D721Med (cell line): ENCODE results near the gene DGAT2.

ENCODE experiments used
- DNase-seq: peaks from one replicate; pipeline ENCODE4 v3.0.0; 2011; ENCODE audit warnings: low spot score; ENCODE audit not compliant: insufficient read length
- FAIRE-seq: peaks from 2 replicates; lab custom pipeline; 2011; peaks lifted over from hg19 to GRCh38; lab: Jason Lieb, UNC
- TF ChIP-seq, protein P1 (sequence below): IDR thresholded peaks from 2 replicates; pipeline ENCODE4 v1.5.1; 2012; ENCODE audit warnings: mild to moderate bottlenecking, control low read depth; ENCODE audit not compliant: insufficient read depth; ENCODE audit errors: missing control alignments

The DGAT2 gene

DNA sequence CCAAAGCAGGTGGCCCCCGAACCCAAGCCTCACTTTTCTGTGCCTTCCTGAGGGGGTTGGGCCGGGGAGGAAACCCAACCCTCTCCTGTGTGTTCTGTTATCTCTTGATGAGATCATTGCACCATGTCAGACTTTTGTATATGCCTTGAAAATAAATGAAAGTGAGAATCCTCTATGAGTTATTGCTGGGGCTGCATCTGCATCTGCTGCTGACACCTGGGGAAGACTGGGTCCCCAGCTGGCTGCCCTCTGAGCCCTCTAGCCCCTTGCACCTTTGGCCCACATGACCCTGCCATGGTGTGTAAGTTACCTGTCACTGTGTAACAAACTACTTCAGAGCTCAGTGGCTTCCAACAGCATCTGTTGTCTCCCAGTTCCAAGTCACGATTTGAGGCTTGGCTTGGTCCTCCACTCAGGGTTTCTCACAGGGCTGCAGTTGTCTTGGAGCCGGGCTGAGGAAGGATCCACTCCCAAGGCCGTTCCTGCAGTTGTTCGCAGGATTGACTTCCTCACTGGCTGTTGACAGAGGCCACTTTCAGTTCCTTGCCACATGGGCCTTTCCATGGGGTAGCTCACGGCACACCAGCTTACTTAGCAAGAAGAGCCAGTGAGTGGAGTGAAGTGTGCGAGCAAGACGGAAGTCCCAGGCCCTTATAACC is 32.9 kb downstream of the DGAT2 start:
- TF ChIP-seq, protein P1, sequence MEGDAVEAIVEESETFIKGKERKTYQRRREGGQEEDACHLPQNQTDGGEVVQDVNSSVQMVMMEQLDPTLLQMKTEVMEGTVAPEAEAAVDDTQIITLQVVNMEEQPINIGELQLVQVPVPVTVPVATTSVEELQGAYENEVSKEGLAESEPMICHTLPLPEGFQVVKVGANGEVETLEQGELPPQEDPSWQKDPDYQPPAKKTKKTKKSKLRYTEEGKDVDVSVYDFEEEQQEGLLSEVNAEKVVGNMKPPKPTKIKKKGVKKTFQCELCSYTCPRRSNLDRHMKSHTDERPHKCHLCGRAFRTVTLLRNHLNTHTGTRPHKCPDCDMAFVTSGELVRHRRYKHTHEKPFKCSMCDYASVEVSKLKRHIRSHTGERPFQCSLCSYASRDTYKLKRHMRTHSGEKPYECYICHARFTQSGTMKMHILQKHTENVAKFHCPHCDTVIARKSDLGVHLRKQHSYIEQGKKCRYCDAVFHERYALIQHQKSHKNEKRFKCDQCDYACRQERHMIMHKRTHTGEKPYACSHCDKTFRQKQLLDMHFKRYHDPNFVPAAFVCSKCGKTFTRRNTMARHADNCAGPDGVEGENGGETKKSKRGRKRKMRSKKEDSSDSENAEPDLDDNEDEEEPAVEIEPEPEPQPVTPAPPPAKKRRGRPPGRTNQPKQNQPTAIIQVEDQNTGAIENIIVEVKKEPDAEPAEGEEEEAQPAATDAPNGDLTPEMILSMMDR: no peak
- FAIRE-seq (no peak), DNase-seq (no peak)

DNA sequence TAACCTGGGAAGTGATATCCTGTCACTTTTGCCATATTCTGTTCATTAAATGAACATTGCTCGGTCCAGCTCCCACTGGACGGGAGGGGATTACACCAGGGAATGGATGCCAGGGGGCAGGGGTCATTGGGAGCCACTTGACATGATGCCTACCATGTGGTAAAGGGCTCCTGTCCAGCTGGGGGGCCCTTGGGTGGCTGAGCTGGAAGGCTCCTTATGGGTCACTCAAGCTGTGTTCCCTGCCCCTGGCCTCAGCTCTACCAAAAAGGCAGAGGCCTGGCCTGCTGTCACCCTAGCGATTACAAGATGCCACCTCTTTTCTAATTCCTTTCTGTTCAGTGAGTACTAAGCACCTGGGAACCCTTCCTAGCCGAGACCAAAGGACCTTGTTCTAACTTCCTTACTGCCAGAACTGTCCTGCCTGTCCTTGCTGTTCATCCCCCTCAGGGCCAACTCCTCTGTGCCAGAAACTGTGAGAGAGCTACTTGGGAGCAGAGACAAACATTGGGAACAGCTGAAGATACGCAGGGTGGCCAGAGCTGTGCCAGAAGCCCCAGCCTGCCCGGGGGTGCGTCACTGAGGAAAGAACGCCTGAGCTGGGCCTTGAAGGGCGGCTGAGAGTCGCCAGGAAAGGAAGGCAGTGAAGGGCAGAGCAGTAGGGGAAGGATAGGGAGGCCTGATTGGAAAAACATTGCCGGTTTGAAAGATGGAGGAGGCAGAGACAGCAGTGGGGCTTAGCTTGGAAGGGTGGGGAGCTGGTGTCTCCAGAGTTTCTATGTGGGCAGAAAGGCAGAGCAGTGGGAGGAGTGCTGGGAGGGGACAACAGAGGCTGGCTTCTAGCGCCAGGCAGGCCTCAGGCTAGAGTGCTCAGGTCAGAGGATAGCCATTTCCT is 33.7 kb downstream of the DGAT2 start:
- no peak for FAIRE-seq
- no peak for DNase-seq
- TF ChIP-seq, protein P1: no peak

DNA sequence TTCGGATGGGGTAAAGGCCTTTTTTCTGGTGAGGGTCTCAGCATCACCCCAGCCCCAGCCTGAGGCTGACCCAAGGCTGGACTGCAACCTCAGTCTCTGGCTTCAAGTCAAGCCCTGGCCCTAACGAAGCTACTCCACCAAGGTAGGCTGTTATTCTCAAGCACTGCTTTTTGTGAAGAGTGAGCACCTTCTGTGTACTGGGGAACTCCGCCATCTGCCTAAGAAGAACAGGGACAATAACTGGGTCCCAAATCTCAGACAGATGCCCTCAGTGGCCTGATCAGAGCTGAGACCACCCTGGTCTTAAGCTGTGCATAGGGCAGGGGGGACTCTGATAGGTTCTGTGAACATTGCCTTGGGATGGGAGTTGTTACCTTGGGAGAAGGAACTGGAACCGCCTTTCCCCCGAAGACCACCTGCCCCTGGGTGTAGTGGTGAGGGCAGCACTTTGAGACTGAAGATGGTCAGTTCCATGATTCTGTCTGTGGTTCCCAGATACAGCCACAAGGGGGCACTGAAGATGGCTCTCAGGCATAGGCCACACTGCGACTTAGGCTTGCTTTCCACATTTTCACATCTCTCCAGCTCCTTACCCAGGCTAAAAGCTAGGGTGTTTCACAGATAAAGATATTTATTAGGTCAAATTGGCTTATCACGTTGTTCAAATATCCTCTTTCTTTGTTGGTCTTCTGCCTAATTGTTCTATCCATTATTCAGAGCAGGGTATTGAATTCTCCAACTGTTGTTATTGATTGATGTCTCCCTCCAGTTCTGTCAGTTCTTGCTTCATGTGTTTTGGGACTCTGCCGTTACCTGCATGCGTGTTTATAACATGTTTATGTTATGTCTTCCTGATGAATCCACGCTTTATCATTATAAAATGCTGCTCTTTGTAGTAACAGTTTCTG is 34.6 kb downstream of the DGAT2 start:
- FAIRE-seq (no peak), DNase-seq (peak; percentile 77)
- TF ChIP-seq, protein P1: peak; percentile 90

DNA sequence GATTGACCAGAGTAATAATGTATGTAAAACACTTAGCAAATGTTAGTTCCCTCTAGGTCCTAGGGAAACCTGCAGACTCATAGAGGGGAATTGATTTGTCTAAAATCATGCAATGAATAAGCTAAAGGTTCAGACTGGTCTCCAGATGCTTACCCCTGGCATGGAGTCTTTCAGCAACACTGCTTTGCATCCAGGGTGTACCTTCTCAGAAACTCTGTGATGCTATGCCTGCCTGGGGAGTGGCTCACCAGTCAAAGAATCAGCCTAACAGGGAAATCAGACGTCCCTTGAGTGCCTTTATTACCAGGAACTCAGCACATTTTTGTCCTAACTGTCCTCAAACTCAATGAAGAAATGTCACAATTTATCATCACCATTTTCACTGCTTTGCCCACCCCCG is 40.5 kb downstream of the DGAT2 start:
- FAIRE-seq (no peak), DNase-seq (no peak)
- TF ChIP-seq, protein P1: no peak

DNA sequence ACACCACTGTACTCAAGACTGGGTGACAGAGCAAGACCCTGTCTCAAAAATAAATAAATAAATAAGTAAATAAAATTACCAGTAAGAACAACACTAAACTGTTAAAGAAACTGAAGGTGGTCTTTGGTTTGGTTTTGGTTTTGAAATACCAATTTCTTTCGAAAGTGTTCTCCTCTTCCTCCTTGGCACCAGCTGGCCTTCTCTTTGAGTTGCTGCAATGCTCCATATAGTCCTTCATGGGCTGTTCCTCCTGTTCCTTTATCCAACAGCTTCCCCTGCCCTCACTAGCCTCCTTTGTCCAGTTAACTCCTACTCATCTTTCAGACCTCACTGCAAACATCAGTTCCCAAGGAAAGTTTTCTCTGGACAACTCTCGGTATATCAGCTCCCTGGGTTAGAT is 41.4 kb downstream of the DGAT2 start:
- DNase-seq (no peak), FAIRE-seq (no peak)
- TF ChIP-seq, protein P1: no peak

DNA sequence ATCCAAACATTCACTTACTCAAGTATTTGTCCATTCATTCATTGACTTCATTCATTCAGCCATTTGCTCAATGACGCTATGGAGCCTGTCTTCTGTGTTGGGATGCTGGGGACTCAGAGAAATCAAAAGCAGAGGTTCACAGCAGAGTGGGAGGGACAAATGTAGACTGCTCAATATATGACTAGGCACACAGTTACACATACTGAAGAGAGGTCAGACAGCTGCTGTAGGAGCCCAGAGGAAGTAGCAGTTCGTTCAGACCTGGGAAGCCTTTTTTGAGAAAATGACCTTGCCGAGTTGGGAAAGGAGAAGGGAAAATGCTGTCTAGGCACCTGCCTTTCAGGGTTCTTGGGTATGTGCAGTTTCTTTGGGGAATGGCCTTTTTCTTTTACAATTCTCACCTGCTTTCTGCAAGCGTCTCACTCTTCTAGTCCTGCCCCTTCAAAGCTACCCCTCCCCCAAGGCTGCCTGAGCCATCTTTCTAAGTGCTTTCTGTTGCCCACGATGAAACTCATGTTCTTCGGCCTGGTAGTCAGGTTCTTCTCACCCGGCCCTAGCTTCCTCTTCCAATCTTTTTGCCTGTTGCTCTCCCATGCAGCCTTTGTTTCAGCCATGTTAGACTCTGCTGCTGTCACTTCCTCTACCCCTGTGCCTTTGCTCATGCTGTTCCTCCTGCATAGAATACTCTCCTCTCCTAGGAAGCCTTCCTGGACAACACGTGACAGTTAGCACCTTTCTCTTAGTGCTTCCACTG is 42.2 kb downstream of the DGAT2 start:
- FAIRE-seq: no peak
- TF ChIP-seq, protein P1: no peak
- no peak for DNase-seq
